Measurements from ENCODE around the gene SEC24A.
"Not testable (repeated sequence)": the region's sequence is repeated elsewhere in the genome, so short reads cannot be mapped to it uniquely, and the experiment has no call there.

The SEC24A gene

GRCh38 chr5:134614450-134615085 is 34.0 kb upstream of the SEC24A start:
- TF ChIP-seq Cebpa-rat (IDR thresholded peaks at IDR 0.05), result no peak
- no peaks in the 10 kb centered on the region for H3K4me1 ChIP-seq
- H3K4me3 ChIP-seq, result no peak overlapping the region
- H3K27me3 ChIP-seq, result no peaks in the 10 kb centered on the region
- H3K9me3 ChIP-seq, result no peaks in the 10 kb centered on the region
- H3K27ac ChIP-seq, result no peak overlapping the region
- no peak overlapping the region for H3K4me2 ChIP-seq
- no peak overlapping the region for H3K9ac ChIP-seq
- peaks cover 73% of the 10 kb centered on the region for H3K36me3 ChIP-seq
- H4K20me1 ChIP-seq, result no peaks in the 10 kb centered on the region

- no peak overlapping the region for H3K4me2 ChIP-seq
- TF ChIP-seq Cebpa-rat (IDR thresholded peaks at IDR 0.05), result no peak
- no peaks in the 10 kb centered on the region for H3K27me3 ChIP-seq
- H3K4me3 ChIP-seq, result no peak overlapping the region
- no peak overlapping the region for H3K9ac ChIP-seq
- no peak overlapping the region for H3K27ac ChIP-seq
- peaks cover 81% of the 10 kb centered on the region for H3K36me3 ChIP-seq
- no peaks in the 10 kb centered on the region for H3K4me1 ChIP-seq
- peaks cover 11% of the 10 kb centered on the region; the same call in 1 of the 2 replicates for H4K20me1 ChIP-seq
- H3K9me3 ChIP-seq, result no peaks in the 10 kb centered on the region
Measured at GRCh38 chr5:134620634-134621033, 28.0 kb upstream of the SEC24A start.

- Histone ChIP-seq H4K20me1 (peaks cover 11% of the 10 kb centered on the region; the same call in 1 of the 2 replicates), H3K36me3 (peaks cover 35% of the 10 kb centered on the region), H3K4me1 (no peaks in the 10 kb centered on the region), H3K27me3 (no peaks in the 10 kb centered on the region), H3K27ac (no peak overlapping the region), H3K9ac (no peak overlapping the region), H3K4me2 (no peak overlapping the region), H3K4me3 (no peak overlapping the region), H3K9me3 (no peaks in the 10 kb centered on the region)
- TF ChIP-seq Cebpa-rat (IDR thresholded peaks at IDR 0.05), result no peak
Measured at GRCh38 chr5:134625559-134625958, 23.0 kb upstream of the SEC24A start.

- no peak for TF ChIP-seq Cebpa-rat (IDR thresholded peaks at IDR 0.05)
- Histone ChIP-seq H3K36me3 (peaks cover 26% of the 10 kb centered on the region), H3K27me3 (no peaks in the 10 kb centered on the region), H3K4me2 (no peak overlapping the region), H3K4me1 (peaks cover 8% of the 10 kb centered on the region), H3K9ac (no peak overlapping the region), H3K9me3 (no peaks in the 10 kb centered on the region), H3K4me3 (no peak overlapping the region), H4K20me1 (peaks cover 11% of the 10 kb centered on the region; the same call in 1 of the 2 replicates), H3K27ac (no peak overlapping the region)
Measured at GRCh38 chr5:134626369-134627014, 22.1 kb upstream of the SEC24A start.

- no peak overlapping the region for H3K4me3 ChIP-seq
- no peaks in the 10 kb centered on the region for H3K27me3 ChIP-seq
- no peak for TF ChIP-seq Cebpa-rat (IDR thresholded peaks at IDR 0.05)
- H3K27ac ChIP-seq, result no peak overlapping the region
- no peak overlapping the region for H3K9ac ChIP-seq
- no peaks in the 10 kb centered on the region for H3K9me3 ChIP-seq
- no peaks in the 10 kb centered on the region for H3K36me3 ChIP-seq
- no peak overlapping the region for H3K4me2 ChIP-seq
- H3K4me1 ChIP-seq, result peaks cover 19% of the 10 kb centered on the region
- no peaks in the 10 kb centered on the region for H4K20me1 ChIP-seq
Measured at GRCh38 chr5:134634227-134634626, 14.4 kb upstream of the SEC24A start.

- H3K4me1 ChIP-seq, result peaks cover 19% of the 10 kb centered on the region
- not testable (repeated sequence) for H3K4me2 ChIP-seq, H3K9ac ChIP-seq, H3K36me3 ChIP-seq, H3K27me3 ChIP-seq, H4K20me1 ChIP-seq, H3K4me3 ChIP-seq, H3K9me3 ChIP-seq, H3K27ac ChIP-seq
Measured at GRCh38 chr5:134635366-134635765, 13.2 kb upstream of the SEC24A start.

- H3K4me1 ChIP-seq, result peaks cover 4% of the 10 kb centered on the region; the same call in 1 of the 2 replicates
- H3K36me3 ChIP-seq, result no peaks in the 10 kb centered on the region
- no peaks in the 10 kb centered on the region for H4K20me1 ChIP-seq
- H3K9ac ChIP-seq, result no peak overlapping the region
- no peak overlapping the region for H3K27ac ChIP-seq
- H3K9me3 ChIP-seq, result no peaks in the 10 kb centered on the region
- TF ChIP-seq Cebpa-rat (IDR thresholded peaks at IDR 0.05), result no peak
- no peak overlapping the region for H3K4me3 ChIP-seq
- H3K27me3 ChIP-seq, result no peaks in the 10 kb centered on the region
- no peak overlapping the region for H3K4me2 ChIP-seq
Measured at GRCh38 chr5:134637116-134637721, 11.4 kb upstream of the SEC24A start.

- Histone ChIP-seq H3K9ac (no peak overlapping the region), H3K4me2 (no peak overlapping the region), H3K27me3 (no peaks in the 10 kb centered on the region), H3K4me3 (no peak overlapping the region), H3K27ac (no peak overlapping the region), H4K20me1 (no peaks in the 10 kb centered on the region), H3K9me3 (no peaks in the 10 kb centered on the region), H3K36me3 (no peaks in the 10 kb centered on the region), H3K4me1 (peaks cover 6% of the 10 kb centered on the region)
- no peak for TF ChIP-seq Cebpa-rat (IDR thresholded peaks at IDR 0.05)
Measured at GRCh38 chr5:134638760-134639201, 9.8 kb upstream of the SEC24A start.

GRCh38 chr5:134642931-134643530 is 5.6 kb upstream of the SEC24A start:
- no peak overlapping the region for H3K4me2 ChIP-seq
- no peaks in the 10 kb centered on the region for H4K20me1 ChIP-seq
- H3K9ac ChIP-seq, result no peak overlapping the region
- H3K9me3 ChIP-seq, result no peaks in the 10 kb centered on the region
- H3K36me3 ChIP-seq, result no peaks in the 10 kb centered on the region
- no peaks in the 10 kb centered on the region for H3K27me3 ChIP-seq
- no peak overlapping the region for H3K4me3 ChIP-seq
- no peak for TF ChIP-seq Cebpa-rat (IDR thresholded peaks at IDR 0.05)
- H3K4me1 ChIP-seq, result peaks cover 22% of the 10 kb centered on the region
- no peak overlapping the region for H3K27ac ChIP-seq

All from BLaER1 (cell line).